Measurements from ENCODE around the gene TCFL5. TPM values are rescaled to one million over a fixed set of nuclear protein-coding genes. Genes with fewer than 3 reads are reported as not detected.

Gene TCFL5
- total and polyA plus RNA-seq, 10 of the 15 experiments (the other 5 are each of a cell fraction or from before 2014, with no cell fraction given), result 0.48 to 8.1 (median 3.8) TPM

GRCh38 chr20:62804627-62805154, 56.9 kb downstream of the TCFL5 start, which contains the start of gene OGFR (continued):
- TF ChIP-seq NKRF (conservative IDR thresholded peaks at IDR 0.05), result peak; percentile 71; the same call in 1 of the 2 replicates
- peak; percentile 34; the same call in 1 of the 2 replicates for TF ChIP-seq SIN3A (IDR thresholded peaks at IDR 0.05; ENCODE audit: low read depth, low read length)
- peak; percentile 93 for TF ChIP-seq POLR2A (IDR thresholded peaks at IDR 0.05; ENCODE audit: low read depth, low read length)
- peak; percentile 42; the same call in 1 of the 2 replicates for TF ChIP-seq MAX (IDR thresholded peaks at IDR 0.05; ENCODE audit: low read depth, low read length)
- no peak for TF ChIP-seq GABPA (IDR thresholded peaks at IDR 0.05; ENCODE audit: low read depth)

GRCh38 chr20:62804021-62804626, 57.5 kb downstream of the TCFL5 start:
- no TSS peak for BruUV-seq (replicated peaks)
- peak; percentile 19; the same call in 1 of the 2 replicates for TF ChIP-seq RB1 (IDR thresholded peaks at IDR 0.05; ENCODE audit: borderline replicate concordance)
- TF ChIP-seq CBFB (IDR thresholded peaks at IDR 0.05; ENCODE audit: low read depth), result 0 out of 2 replicates have a peak, but pooled peaks have one; percentile 17
- peak in 1 of 3 experiments; percentile 16; a peak in 1 of 6 replicates for TF ChIP-seq CTCF (IDR thresholded peaks at IDR 0.05 in 2 of 3, conservative IDR thresholded peaks at IDR 0.05 in 1 of 3; ENCODE audit: control insufficient read depth in 2 of 3, extremely low read depth in 1 of 3, insufficient read depth in 1 of 3, low read depth in 3 of 3, low read length in 3 of 3)
- TF ChIP-seq ATF7 (IDR thresholded peaks at IDR 0.05; ENCODE audit: low read depth), result no peak
- 0 out of 2 replicates have a peak, but pooled peaks have one; percentile 21 for TF ChIP-seq LARP7 (IDR thresholded peaks at IDR 0.05)
- ChIA-PET POLR2A (interaction anchor here (0.9 to 2.0 kb wide), 2 partner anchors 10 to 13 kb away, joined by 4 to 11 read pairs; no protein-coding TSS in a partner anchor), CTCF (interaction anchor here (0.6 to 1.3 kb wide), 2 partner anchors 10 to 304 kb away, joined by 3 read pairs; no protein-coding TSS in a partner anchor), RAD21 (ENCODE audit: unreplicated experiment) (interaction anchor here (1.0 kb wide), 1 partner anchor 10 kb away, joined by 4 to 9 read pairs; no protein-coding TSS in a partner anchor), SMC1A (ENCODE audit: uncharacterized antibody, unreplicated experiment) (interaction anchor here (0.9 kb wide), 1 partner anchor 9 kb away, joined by 4 read pairs; no protein-coding TSS in a partner anchor)
- in situ Hi-C loops (cut with MboI) (no loop called here), intact Hi-C loops (cut with micrococcal nuclease; ENCODE audit: unreplicated experiment) (no loop called here)
- H3K79me2 ChIP-seq (ENCODE audit: control insufficient read depth, insufficient read depth, low read length), result peaks cover 25% of the 10 kb centered on the region
- H3K36me3 ChIP-seq (ENCODE audit: control insufficient read depth in 2 of 2, insufficient read depth in 2 of 2, low read length in 1 of 2), result peaks cover 8 to 16% of the 10 kb centered on the region in 2 experiments
- peak overlapping the region; percentile 85 for H2AFZ ChIP-seq (ENCODE audit: control insufficient read depth, low read depth, low read length)
- H4K20me1 ChIP-seq (ENCODE audit: control insufficient read depth, insufficient read depth), result no peaks in the 10 kb centered on the region
- H3K27ac ChIP-seq (ENCODE audit: control insufficient read depth, insufficient read depth), result no peak overlapping the region
- no peaks in the 10 kb centered on the region for H3K27me3 ChIP-seq (replicated peaks in 1 of 2; ENCODE audit: control insufficient read depth in 2 of 2, insufficient read depth in 2 of 2, low read length in 1 of 2)
- no peaks in the 10 kb centered on the region for H3K9me3 ChIP-seq (replicated peaks; ENCODE audit: control insufficient read depth, insufficient read depth, low read length)
- H3K9ac ChIP-seq (ENCODE audit: control insufficient read depth, insufficient read depth, low read length), result peak overlapping the region; percentile 57
- 8% methylated on average over 15 of the region's 25 CpGs for WGBS (ENCODE audit: insufficient coverage, insufficient replicate concordance, low lambda C conversion rate, missing lambda C conversion rate)
- peaks cover 18% of the 10 kb centered on the region for H3K4me1 ChIP-seq (ENCODE audit: control insufficient read depth, insufficient read depth, low read length)
- no peak for FAIRE-seq
- ATAC-seq, result peak; percentile 32
- peak overlapping the region; percentile 96 for H3K4me3 ChIP-seq
- peak overlapping the region; percentile 92 for H3K4me2 ChIP-seq (ENCODE audit: control insufficient read depth, insufficient read depth)
- no peak for DNase-seq (ENCODE audit: low read depth, low spot score)
